HCT116 (cell line): Measurements from ENCODE around the gene MYO10. TPM values are rescaled to one million over a fixed set of nuclear protein-coding genes. Genes with fewer than 3 reads are reported as not detected.

Experiments used
- ATAC-seq: fragments of 200-7000 bp; cut with Tn5 transposase; 2 replicates; pipeline ENCODE4 v1.9.1; 2020; ENCODE audit warnings: mild to moderate bottlenecking, moderate library complexity
- BruUV-seq: library from RNA; stranded (reverse); fragments of 400-500 nt; replicated peaks from 2 replicates; lab custom pipeline; 2021; lab: Mats Ljungman, UMichigan
- CTCF ChIA-PET: fragments of 300-600 bp; sonication (Branson Sonifier 250); formaldehyde crosslinking; loops from one replicate; lab custom pipeline; 2021; ENCODE audit warnings: antibody characterized with exemption; lab: Charles Lee
- POLR2A ChIA-PET: fragments of 300-600, 350-600 bp; sonication (Branson Sonifier 250); formaldehyde crosslinking; loops from one replicate; lab custom pipeline; 2021; ENCODE audit warnings: antibody characterized with exemption; lab: Charles Lee
- RAD21 ChIA-PET, 2 experiments: fragments of 300-600 bp; sonication (Branson Sonifier 250); formaldehyde crosslinking; loops; one replicate each; lab custom pipeline; 2023; ENCODE audit warnings: low total read pairs in 2 of 2; ENCODE audit not compliant: uncharacterized antibody in 2 of 2, unreplicated experiment in 2 of 2, low non-redundant PET in 1 of 2; lab: Charles Lee
- DNase-seq: peaks from one replicate; pipeline ENCODE4 v3.0.0-alpha.2; 2010; ENCODE audit warnings: low read depth, low spot score
- H2AFZ ChIP-seq: fragments of 200-600 bp; shearing (Covaris generic), sonication (generic); 2 replicates; pipeline ENCODE4 v1.6.1; 2017; ENCODE audit warnings: low read depth, mixed run types, mixed read lengths, antibody characterized with exemption, low read length; ENCODE audit not compliant: poor library complexity, severe bottlenecking
- H3K27ac ChIP-seq: 2 replicates; pipeline ENCODE4 v1.5.1; 2012; ENCODE audit warnings: low read depth, low read length
- H3K27me3 ChIP-seq: fragments of 200-600 bp; sonication (generic); 2 replicates; pipeline ENCODE4 v1.6.1; 2016; ENCODE audit warnings: mixed run types, low read length, mixed read lengths; ENCODE audit not compliant: insufficient read depth
- H3K36me3 ChIP-seq, 2 experiments: fragments of 200-500 bp in 1 of 2; fragments of 200-600 bp in 1 of 2; sonication (Bioruptor generic) in 1 of 2; sonication (generic) in 1 of 2; 2 replicates each; pipeline versions ENCODE4 v1.5.1 to v1.6.1; 2014 to 2016; ENCODE audit warnings: low read length in 2 of 2, inconsistent platforms in 1 of 2, mixed read lengths in 1 of 2, mixed run types in 1 of 2; ENCODE audit not compliant: insufficient read depth in 2 of 2, control insufficient read depth in 1 of 2
- H3K4me1 ChIP-seq, 2 experiments: fragments of 200-600 bp in 1 of 2; sonication (generic) in 1 of 2; 2 replicates each; pipeline versions ENCODE4 v1.5.1 to v1.6.1; 2012 to 2017; ENCODE audit warnings: low read length in 2 of 2, inconsistent platforms in 1 of 2, mild to moderate bottlenecking in 1 of 2, mixed read lengths in 1 of 2, mixed run types in 1 of 2, moderate library complexity in 1 of 2; ENCODE audit not compliant: insufficient read depth in 2 of 2, control insufficient read depth in 1 of 2
- H3K4me2 ChIP-seq: fragments of 200-600 bp; sonication (generic); 2 replicates; pipeline ENCODE4 v1.6.1; 2017; ENCODE audit warnings: mixed run types, low read length, mixed read lengths
- H3K4me3 ChIP-seq, 2 experiments: fragments of 200-600 bp in 1 of 2; sonication (generic) in 1 of 2; replicated peaks in 1 of 2; 2 replicates each; pipeline ENCODE4 v1.5.1; 2011 to 2016; ENCODE audit warnings: low read length in 2 of 2, control low read depth in 1 of 2, low read depth in 1 of 2, mild to moderate bottlenecking in 1 of 2, mixed read lengths in 1 of 2, mixed run types in 1 of 2
- H3K79me2 ChIP-seq: fragments of 200-600 bp; sonication (generic); 2 replicates; pipeline ENCODE4 v1.6.1; 2017; ENCODE audit warnings: mild to moderate bottlenecking, mixed run types, low read length, moderate library complexity, mixed read lengths; ENCODE audit not compliant: insufficient read depth
- H3K9ac ChIP-seq: fragments of 200-600 bp; sonication (generic); 2 replicates; pipeline ENCODE4 v1.6.1; 2016; ENCODE audit warnings: low read length, mixed read lengths
- H3K9me2 ChIP-seq: fragments of 200-600 bp; sonication (generic), shearing (Covaris generic); 2 replicates; pipeline ENCODE4 v1.6.1; 2017; ENCODE audit warnings: mixed run types, mild to moderate bottlenecking, moderate library complexity; ENCODE audit not compliant: insufficient read depth
- H3K9me3 ChIP-seq, 2 experiments: fragments of 200-500 bp in 1 of 2; fragments of 200-600 bp in 1 of 2; sonication (Bioruptor generic) in 1 of 2; sonication (generic) in 1 of 2; 2 replicates each; pipeline ENCODE4 v1.6.1; 2014 to 2017; ENCODE audit warnings: low read length in 2 of 2, mixed read lengths in 2 of 2, inconsistent platforms in 1 of 2, low read depth in 1 of 2, mild to moderate bottlenecking in 1 of 2, mixed run types in 1 of 2, moderate library complexity in 1 of 2; ENCODE audit not compliant: control insufficient read depth in 1 of 2, insufficient read depth in 1 of 2
- H4K20me1 ChIP-seq: fragments of 200-600 bp; sonication (generic), shearing (Covaris generic); 2 replicates; pipeline ENCODE4 v1.6.1; 2017; ENCODE audit warnings: mixed run types, mild to moderate bottlenecking, moderate library complexity; ENCODE audit not compliant: insufficient read depth
- CTCF ChIP-seq, 3 experiments: fragments of 200-600 bp in 1 of 3; sonication (generic) in 1 of 3; IDR thresholded peaks in 2 of 3; conservative IDR thresholded peaks in 1 of 3; 2 replicates each; pipeline ENCODE4 v1.5.1; 2012 to 2017; ENCODE audit warnings: low read depth in 2 of 3, low read length in 2 of 3, antibody characterized with exemption in 1 of 3, borderline replicate concordance in 1 of 3, control low read depth in 1 of 3, mild to moderate bottlenecking in 1 of 3, mixed read lengths in 1 of 3, mixed run types in 1 of 3, moderate library complexity in 1 of 3; ENCODE audit not compliant: insufficient read depth in 1 of 3
- POLR2AphosphoS5 ChIP-seq: IDR thresholded peaks from 2 replicates; pipeline ENCODE4 v1.6.1; 2011; ENCODE audit warnings: mild to moderate bottlenecking, low read depth, low read length, moderate library complexity
- RAD21 ChIP-seq: IDR thresholded peaks from 2 replicates; pipeline ENCODE4 v1.6.1; 2012; ENCODE audit warnings: low read depth, mild to moderate bottlenecking
- REST ChIP-seq: IDR thresholded peaks from 2 replicates; pipeline ENCODE4 v1.6.1; 2012; ENCODE audit warnings: low read depth
- intact Hi-C: fragments of 100-400 bp; cut with micrococcal nuclease; formaldehyde crosslinking; loops from 2 replicates; pipeline ENCODE4 v1.10.0; 2022
- total RNA-seq: library from RNA; stranded (reverse); gene quantifications from one replicate; pipeline ENCODE4 v1.2.1, GENCODE V29; 2021; ENCODE audit not compliant: unreplicated experiment

The MYO10 gene
- total RNA-seq, 1 experiment from 2014 or later, result 34.9 TPM

GRCh38 chr5:16740811-16741392 is 195.2 kb downstream of the MYO10 start:
- RAD21 ChIA-PET, result no interaction called here
- H3K4me2 ChIP-seq, result no peak overlapping the region
- H3K9ac ChIP-seq, result no peak overlapping the region
- POLR2A ChIA-PET, result no interaction called here
- no TSS peak for BruUV-seq
- H4K20me1 ChIP-seq, result no peaks in the 10 kb centered on the region
- no peaks in the 10 kb centered on the region for H3K79me2 ChIP-seq
- no peaks in the 10 kb centered on the region for H3K36me3 ChIP-seq
- no peak overlapping the region for H3K4me3 ChIP-seq
- CTCF ChIA-PET, result no interaction called here
- no peaks in the 10 kb centered on the region for H3K9me2 ChIP-seq
- no peaks in the 10 kb centered on the region for H3K9me3 ChIP-seq
- DNase-seq (no peak), ATAC-seq (no peak)
- TF ChIP-seq RAD21, result peak; percentile 18; the same call in 1 of the 2 replicates
- TF ChIP-seq POLR2AphosphoS5, result no peak
- no peak for TF ChIP-seq REST
- TF ChIP-seq CTCF (IDR thresholded peaks at IDR 0.05 in 2 of 3, conservative IDR thresholded peaks at IDR 0.05 in 1 of 3; ENCODE audit: borderline replicate concordance in 1 of 3, insufficient read depth in 1 of 3, low read depth in 2 of 3, low read length in 2 of 3), result peak in 1 of 3 experiments; percentile 36; a peak in 1 of 6 replicates
- intact Hi-C loops, result no loop called here
- no peak overlapping the region for H2AFZ ChIP-seq
- peaks cover 9 to 12% of the 10 kb centered on the region in 2 experiments; a peak in 2 of 4 replicates for H3K4me1 ChIP-seq
- no peak overlapping the region for H3K27ac ChIP-seq
- no peaks in the 10 kb centered on the region for H3K27me3 ChIP-seq
